Upper lobe of right lung (tissue), 1 donor: ENCODE results near the gene TERT. TPM values are rescaled to one million over a fixed set of nuclear protein-coding genes. Genes with fewer than 3 reads are reported as not detected.
"Not testable (repeated sequence)": the region's sequence is repeated elsewhere in the genome, so short reads cannot be mapped to it uniquely, and the experiment has no call there.

Source experiments
- ATAC-seq: fragments of 200-7000 bp; cut with Tn5 transposase; one replicate; pipeline ENCODE4 v1.9.1; 2020; ENCODE audit warnings: mild to moderate bottlenecking, moderate library complexity
- DNase-seq: peaks from one replicate; pipeline ENCODE4 v3.0.0-alpha.2; 2020
- H3K27ac ChIP-seq: fragments of 200-600 bp; one replicate; pipeline ENCODE4 v1.8.0; 2022
- H3K27me3 ChIP-seq: fragments of 200-600 bp; one replicate; pipeline ENCODE4 v1.8.0; 2022; ENCODE audit warnings: mild to moderate bottlenecking
- H3K36me3 ChIP-seq: fragments of 200-600 bp; one replicate; pipeline ENCODE4 v1.8.0; 2022
- H3K4me1 ChIP-seq: fragments of 200-600 bp; one replicate; pipeline ENCODE4 v1.8.0; 2022
- H3K4me3 ChIP-seq: fragments of 200-600 bp; one replicate; pipeline ENCODE4 v1.8.0; 2022; ENCODE audit warnings: mild to moderate bottlenecking
- H3K9me3 ChIP-seq: fragments of 200-600 bp; one replicate; pipeline ENCODE4 v1.8.0; 2022
- CTCF ChIP-seq: fragments of 200-600 bp; IDR thresholded peaks from one replicate; pipeline ENCODE4 v1.8.0; 2022; ENCODE audit warnings: antibody characterized with exemption
- intact Hi-C: fragments of 100-400 bp; cut with DNase I; formaldehyde crosslinking; loops from one replicate; pipeline ENCODE4 v1.11.0; 2022
- total RNA-seq: library from RNA; stranded (reverse); fragmentation: NEBNext Ultra II Directional; extraction: Animal tissue kit (Norgen Biotek cat#: 25700); gene quantifications from one replicate; pipeline ENCODE4 v1.2.1, GENCODE V29; 2021
- donor health status: DM: no; HTN: yes; CAD: no; lungs with severe emphysema.

Gene TERT
- total RNA-seq, 1 donor from 2014 or later: not detected

GRCh38 chr5:1268666-1269065 is 26.2 kb downstream of the TERT start:
- intact Hi-C loops: no loop called here
- Histone ChIP-seq H3K9me3 (no peaks in the 10 kb centered on the region), H3K4me1 (no peaks in the 10 kb centered on the region), H3K27ac (no peak overlapping the region), H3K4me3 (no peak overlapping the region), H3K36me3 (no peaks in the 10 kb centered on the region), H3K27me3 (no peaks in the 10 kb centered on the region)
- no peak for TF ChIP-seq CTCF
- DNase-seq (no peak), ATAC-seq (no peak)

- H3K9me3 ChIP-seq: no peaks in the 10 kb centered on the region
- H3K27me3 ChIP-seq: no peaks in the 10 kb centered on the region
- H3K4me3 ChIP-seq: no peak overlapping the region
- ATAC-seq (no peak), DNase-seq (no peak)
- intact Hi-C loops: no loop called here
- no peak overlapping the region for H3K27ac ChIP-seq
- H3K4me1 ChIP-seq: no peaks in the 10 kb centered on the region
- TF ChIP-seq CTCF: no peak
- no peaks in the 10 kb centered on the region for H3K36me3 ChIP-seq
Observed at GRCh38 chr5:1268056-1268455, 26.8 kb downstream of the TERT start.

GRCh38 chr5:1267464-1267863 is 27.4 kb downstream of the TERT start:
- intact Hi-C loops, H3K4me3 ChIP-seq, ATAC-seq, H3K27me3 ChIP-seq, H3K9me3 ChIP-seq, DNase-seq, H3K36me3 ChIP-seq, H3K27ac ChIP-seq, H3K4me1 ChIP-seq: not testable (repeated sequence)

- H3K4me1 ChIP-seq: no peaks in the 10 kb centered on the region
- no peak overlapping the region for H3K4me3 ChIP-seq
- H3K9me3 ChIP-seq: no peaks in the 10 kb centered on the region
- DNase-seq (no peak), ATAC-seq (no peak)
- intact Hi-C loops: no loop called here
- no peak for TF ChIP-seq CTCF
- no peak overlapping the region for H3K27ac ChIP-seq
- no peaks in the 10 kb centered on the region for H3K36me3 ChIP-seq
- no peaks in the 10 kb centered on the region for H3K27me3 ChIP-seq
Observed at GRCh38 chr5:1266791-1267190, 28.1 kb downstream of the TERT start.

- Histone ChIP-seq H3K27ac (no peak overlapping the region), H3K4me1 (no peaks in the 10 kb centered on the region), H3K9me3 (no peaks in the 10 kb centered on the region), H3K4me3 (no peak overlapping the region), H3K27me3 (no peaks in the 10 kb centered on the region), H3K36me3 (no peaks in the 10 kb centered on the region)
- ATAC-seq (no peak), DNase-seq (no peak)
- intact Hi-C loops: no loop called here
- no peak for TF ChIP-seq CTCF
Observed at GRCh38 chr5:1265461-1266455, 29.1 kb downstream of the TERT start.

- no peaks in the 10 kb centered on the region for H3K9me3 ChIP-seq
- no peaks in the 10 kb centered on the region for H3K27me3 ChIP-seq
- ATAC-seq (no peak), DNase-seq (no peak)
- H3K4me3 ChIP-seq: no peak overlapping the region
- no peaks in the 10 kb centered on the region for H3K36me3 ChIP-seq
- H3K4me1 ChIP-seq: no peaks in the 10 kb centered on the region
- intact Hi-C loops: no loop called here
- no peak for TF ChIP-seq CTCF
- no peak overlapping the region for H3K27ac ChIP-seq
Observed at GRCh38 chr5:1265026-1265425, 29.8 kb downstream of the TERT start.
